MM.1S (cell line): Measurements from ENCODE around the gene PAK2.

ENCODE experiments used
- DNase-seq: peaks from one replicate; pipeline ENCODE4 v3.0.0-alpha.2; 2015
- H2AFZ ChIP-seq: fragments of 300-600 bp; sonication (generic); 2 replicates; pipeline ENCODE4 v1.6.0; 2016; ENCODE audit warnings: antibody characterized with exemption, low read length
- H3F3A ChIP-seq: fragments of 300-600 bp; sonication (generic); 2 replicates; pipeline ENCODE4 v1.6.1; 2016; ENCODE audit warnings: mild to moderate bottlenecking, antibody characterized with exemption, low read length, moderate library complexity, mixed read lengths; ENCODE audit not compliant: insufficient read depth
- H3K27ac ChIP-seq: fragments of 300-600 bp; sonication (generic); 2 replicates; pipeline ENCODE4 v1.5.1; 2016; ENCODE audit warnings: mild to moderate bottlenecking, low read length
- H3K27me3 ChIP-seq: fragments of 300-600 bp; sonication (generic); replicated peaks from 2 replicates; pipeline ENCODE4 v1.6.0; 2016; ENCODE audit warnings: low read length; ENCODE audit not compliant: insufficient read depth
- H3K36me3 ChIP-seq: fragments of 300-600 bp; sonication (generic); replicated peaks from 2 replicates; pipeline ENCODE4 v1.6.1; 2016; ENCODE audit warnings: mild to moderate bottlenecking, low read length, mixed read lengths; ENCODE audit not compliant: insufficient read depth
- H3K4me1 ChIP-seq: fragments of 300-600 bp; sonication (generic); 2 replicates; pipeline ENCODE4 v1.6.1; 2016; ENCODE audit warnings: low read length, mixed read lengths
- H3K4me2 ChIP-seq: fragments of 300-600 bp; sonication (generic); 2 replicates; pipeline ENCODE4 v1.6.0; 2016; ENCODE audit warnings: low read depth, low read length
- H3K4me3 ChIP-seq: fragments of 300-600 bp; sonication (generic); 2 replicates; pipeline ENCODE4 v1.5.1; 2016; ENCODE audit warnings: low read length, mixed read lengths
- H3K79me2 ChIP-seq: fragments of 300-600 bp; sonication (generic); 2 replicates; pipeline ENCODE4 v1.6.1; 2016; ENCODE audit warnings: mixed run types, low read length, mixed read lengths
- H3K9ac ChIP-seq: fragments of 300-600 bp; sonication (generic); 2 replicates; pipeline ENCODE4 v1.6.1; 2016; ENCODE audit warnings: low read length, mixed read lengths
- H3K9me2 ChIP-seq: fragments of 300-600 bp; sonication (generic); replicated peaks from 2 replicates; pipeline ENCODE4 v1.6.1; 2016; ENCODE audit warnings: mild to moderate bottlenecking, low read length, mixed read lengths; ENCODE audit not compliant: insufficient read depth
- H3K9me3 ChIP-seq: fragments of 300-600 bp; sonication (generic); replicated peaks from 2 replicates; pipeline ENCODE4 v1.6.1; 2016; ENCODE audit warnings: mild to moderate bottlenecking, low read length, mixed read lengths; ENCODE audit not compliant: insufficient read depth
- H4K20me1 ChIP-seq: fragments of 300-600 bp; sonication (generic); 2 replicates; pipeline ENCODE4 v1.6.1; 2016; ENCODE audit warnings: mild to moderate bottlenecking, low read length, moderate library complexity, mixed read lengths; ENCODE audit not compliant: insufficient read depth
- CTCF ChIP-seq: fragments of 300-600 bp; sonication (generic); IDR thresholded peaks from 2 replicates; pipeline ENCODE4 v1.5.1; 2016; ENCODE audit warnings: antibody characterized with exemption, low read length, mixed read lengths
- EZH2 ChIP-seq: fragments of 300-600 bp; sonication (generic); optimal IDR thresholded peaks from 2 replicates; pipeline ENCODE3; 2017; ENCODE audit warnings: low read depth, mild to moderate bottlenecking, antibody characterized with exemption, low read length, mixed read lengths
- EZH2phosphoT487 ChIP-seq: fragments of 300-600 bp; sonication (generic); IDR thresholded peaks from 2 replicates; pipeline ENCODE4 v1.6.1; 2018; ENCODE audit warnings: antibody characterized with exemption, low read length

Gene PAK2

GRCh38 chr3:196778755-196779154 is 39.1 kb downstream of the PAK2 start:
- H3K79me2 ChIP-seq, result peaks cover 95% of the 10 kb centered on the region
- H3K4me1 ChIP-seq, result no peaks in the 10 kb centered on the region
- TF ChIP-seq EZH2phosphoT487 (no peak), EZH2 (no peak), CTCF (no peak)
- DNase-seq, result no peak
- no peak overlapping the region for H3K9ac ChIP-seq
- no peaks in the 10 kb centered on the region for H3K9me3 ChIP-seq
- H3K4me2 ChIP-seq, result no peak overlapping the region
- H3F3A ChIP-seq, result no peaks in the 10 kb centered on the region
- H4K20me1 ChIP-seq, result no peaks in the 10 kb centered on the region; the same call in 1 of the 2 replicates
- H2AFZ ChIP-seq, result no peak overlapping the region
- no peak overlapping the region for H3K4me3 ChIP-seq
- peaks cover 12% of the 10 kb centered on the region; the same call in 1 of the 2 replicates for H3K36me3 ChIP-seq
- H3K9me2 ChIP-seq, result no peaks in the 10 kb centered on the region
- no peaks in the 10 kb centered on the region for H3K27me3 ChIP-seq
- H3K27ac ChIP-seq, result no peak overlapping the region

DNA sequence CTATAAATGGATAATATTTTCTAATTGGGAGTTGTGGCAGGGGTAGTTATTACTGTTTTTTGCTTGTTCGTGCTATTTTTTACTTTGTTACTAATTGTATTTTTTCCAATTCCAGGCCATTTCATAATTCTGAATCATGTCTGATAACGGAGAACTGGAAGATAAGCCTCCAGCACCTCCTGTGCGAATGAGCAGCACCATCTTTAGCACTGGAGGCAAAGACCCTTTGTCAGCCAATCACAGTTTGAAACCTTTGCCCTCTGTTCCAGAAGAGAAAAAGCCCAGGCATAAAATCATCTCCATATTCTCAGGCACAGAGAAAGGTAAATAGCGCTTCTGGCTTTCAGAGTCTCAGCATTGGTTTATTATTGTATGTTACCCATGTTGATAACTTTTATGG is 42.9 kb downstream of the PAK2 start:
- no peaks in the 10 kb centered on the region for H3F3A ChIP-seq
- no peak for DNase-seq
- TF ChIP-seq CTCF (no peak), EZH2 (no peak), EZH2phosphoT487 (no peak)
- H3K4me2 ChIP-seq, result no peak overlapping the region
- H3K9me3 ChIP-seq, result no peaks in the 10 kb centered on the region
- no peak overlapping the region for H3K4me3 ChIP-seq
- peaks cover 89% of the 10 kb centered on the region for H3K79me2 ChIP-seq
- H3K9me2 ChIP-seq, result no peaks in the 10 kb centered on the region
- H3K27me3 ChIP-seq, result no peaks in the 10 kb centered on the region
- no peaks in the 10 kb centered on the region; the same call in 1 of the 2 replicates for H4K20me1 ChIP-seq
- peaks cover 9% of the 10 kb centered on the region; the same call in 1 of the 2 replicates for H3K36me3 ChIP-seq
- H3K9ac ChIP-seq, result no peak overlapping the region
- H3K4me1 ChIP-seq, result no peaks in the 10 kb centered on the region
- H3K27ac ChIP-seq, result no peak overlapping the region
- H2AFZ ChIP-seq, result no peak overlapping the region

DNA sequence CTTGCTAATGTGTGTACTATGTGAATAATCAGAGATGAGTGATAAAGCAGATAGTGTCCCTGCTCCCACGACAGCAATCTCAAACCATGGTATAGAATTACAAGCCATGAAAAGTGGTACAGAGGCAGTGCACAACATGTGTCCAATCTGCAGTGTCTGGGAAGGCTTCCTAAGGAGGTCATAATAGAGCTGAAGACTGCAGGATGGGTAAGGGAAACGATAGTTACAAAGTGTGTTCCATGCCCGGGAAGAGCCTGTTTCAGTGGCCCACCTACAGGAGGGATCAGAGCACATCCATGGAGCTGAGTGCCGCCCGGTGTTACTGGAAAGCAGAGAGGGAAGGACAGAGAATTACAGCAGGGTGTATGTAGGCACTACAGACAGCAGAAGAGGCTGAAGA is 48.9 kb downstream of the PAK2 start:
- Histone ChIP-seq H3K27me3 (no peaks in the 10 kb centered on the region), H3K9me2 (no peaks in the 10 kb centered on the region), H3K4me3 (no peak overlapping the region), H2AFZ (no peak overlapping the region), H3K27ac (no peak overlapping the region), H3K9ac (no peak overlapping the region), H3K4me1 (no peaks in the 10 kb centered on the region), H3K36me3 (peaks cover 14% of the 10 kb centered on the region), H3K9me3 (no peaks in the 10 kb centered on the region), H3K79me2 (peaks cover 74% of the 10 kb centered on the region), H3F3A (no peaks in the 10 kb centered on the region), H4K20me1 (no peaks in the 10 kb centered on the region), H3K4me2 (no peak overlapping the region)
- no peak for TF ChIP-seq EZH2phosphoT487
- no peak for TF ChIP-seq CTCF
- no peak for TF ChIP-seq EZH2
- DNase-seq, result no peak
